RWPE1 (cell line): ENCODE data around the gene LARGE1.

Experiments used
- CTCF ChIA-PET: fragments of 350-600 bp; sonication (Branson Sonifier 250); formaldehyde crosslinking; extraction: SDS; loops from one replicate; lab custom pipeline; 2021; lab: Yijun Ruan, JAX
- POLR2A ChIA-PET: fragments of 400-600 bp; formaldehyde crosslinking; extraction: SDS; loops from one replicate; lab custom pipeline; 2020; ENCODE audit warnings: antibody characterized with exemption; ENCODE audit not compliant: low non-redundant PET; lab: Yijun Ruan, JAX
- DNase-seq: peaks from one replicate; pipeline ENCODE4 v3.0.0; 2012; ENCODE audit warnings: low spot score
- H3K27ac ChIP-seq: fragments of 450-650 bp; 2 replicates; pipeline ENCODE4 v1.5.1; 2017
- TF ChIP-seq, protein P1 (sequence below): fragments of 450-650 bp; conservative IDR thresholded peaks from 2 replicates; pipeline ENCODE4 v1.5.1; 2017; ENCODE audit warnings: low read depth, mild to moderate bottlenecking

Gene LARGE1

GRCh38 chr22:33361581-33361980 lies 558.7 kb downstream of the LARGE1 start:
- CTCF ChIA-PET = no interaction called here
- DNase-seq = no peak
- POLR2A ChIA-PET = no interaction called here
- TF ChIP-seq, protein P1, sequence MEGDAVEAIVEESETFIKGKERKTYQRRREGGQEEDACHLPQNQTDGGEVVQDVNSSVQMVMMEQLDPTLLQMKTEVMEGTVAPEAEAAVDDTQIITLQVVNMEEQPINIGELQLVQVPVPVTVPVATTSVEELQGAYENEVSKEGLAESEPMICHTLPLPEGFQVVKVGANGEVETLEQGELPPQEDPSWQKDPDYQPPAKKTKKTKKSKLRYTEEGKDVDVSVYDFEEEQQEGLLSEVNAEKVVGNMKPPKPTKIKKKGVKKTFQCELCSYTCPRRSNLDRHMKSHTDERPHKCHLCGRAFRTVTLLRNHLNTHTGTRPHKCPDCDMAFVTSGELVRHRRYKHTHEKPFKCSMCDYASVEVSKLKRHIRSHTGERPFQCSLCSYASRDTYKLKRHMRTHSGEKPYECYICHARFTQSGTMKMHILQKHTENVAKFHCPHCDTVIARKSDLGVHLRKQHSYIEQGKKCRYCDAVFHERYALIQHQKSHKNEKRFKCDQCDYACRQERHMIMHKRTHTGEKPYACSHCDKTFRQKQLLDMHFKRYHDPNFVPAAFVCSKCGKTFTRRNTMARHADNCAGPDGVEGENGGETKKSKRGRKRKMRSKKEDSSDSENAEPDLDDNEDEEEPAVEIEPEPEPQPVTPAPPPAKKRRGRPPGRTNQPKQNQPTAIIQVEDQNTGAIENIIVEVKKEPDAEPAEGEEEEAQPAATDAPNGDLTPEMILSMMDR = no peak
- H3K27ac ChIP-seq = no peak overlapping the region

DNA sequence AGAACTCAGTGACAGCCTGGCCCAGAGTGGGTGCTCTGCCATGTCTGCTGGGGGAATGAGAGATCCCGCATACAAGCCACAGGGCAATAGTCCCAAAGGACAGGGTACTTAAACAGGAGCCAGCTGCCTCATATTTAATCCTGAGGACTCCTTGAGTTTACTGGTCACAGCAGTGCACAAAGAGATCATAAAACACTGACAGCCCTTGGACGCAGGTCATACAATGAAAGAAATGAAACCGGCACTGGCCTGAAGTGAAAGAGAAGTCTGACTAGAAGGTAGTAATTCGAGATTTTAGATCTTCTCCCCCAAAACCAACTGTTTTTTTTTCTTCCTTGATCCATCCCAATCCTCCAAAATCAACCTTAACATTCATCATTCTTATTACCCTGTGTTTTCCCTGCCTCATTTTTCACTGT lies 562.3 kb downstream of the LARGE1 start:
- ChIA-PET CTCF (no interaction called here), POLR2A (no interaction called here)
- TF ChIP-seq, protein P1 = no peak
- H3K27ac ChIP-seq = no peak overlapping the region
- DNase-seq = no peak

DNA sequence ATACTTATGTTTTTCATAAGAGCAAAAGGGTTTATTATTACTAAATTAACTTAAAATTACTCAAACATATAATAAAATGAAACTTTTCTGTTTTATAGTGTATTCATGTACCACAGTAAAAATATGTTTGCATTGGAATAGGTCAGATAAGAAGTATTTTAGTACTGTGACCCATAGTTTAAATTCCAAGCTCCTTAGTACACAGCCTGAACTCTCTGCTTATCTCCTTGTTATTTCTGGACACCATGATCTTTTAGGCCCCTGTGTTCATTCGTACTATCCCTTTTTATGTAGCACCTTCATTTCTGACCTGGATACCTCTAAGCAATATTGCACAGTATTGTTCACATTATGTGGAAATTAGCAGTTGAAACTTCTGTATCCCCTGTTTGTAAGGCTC lies 565.3 kb downstream of the LARGE1 start:
- DNase-seq = no peak
- POLR2A ChIA-PET = no interaction called here
- no peak overlapping the region for H3K27ac ChIP-seq
- CTCF ChIA-PET = no interaction called here
- TF ChIP-seq, protein P1 = no peak

DNA sequence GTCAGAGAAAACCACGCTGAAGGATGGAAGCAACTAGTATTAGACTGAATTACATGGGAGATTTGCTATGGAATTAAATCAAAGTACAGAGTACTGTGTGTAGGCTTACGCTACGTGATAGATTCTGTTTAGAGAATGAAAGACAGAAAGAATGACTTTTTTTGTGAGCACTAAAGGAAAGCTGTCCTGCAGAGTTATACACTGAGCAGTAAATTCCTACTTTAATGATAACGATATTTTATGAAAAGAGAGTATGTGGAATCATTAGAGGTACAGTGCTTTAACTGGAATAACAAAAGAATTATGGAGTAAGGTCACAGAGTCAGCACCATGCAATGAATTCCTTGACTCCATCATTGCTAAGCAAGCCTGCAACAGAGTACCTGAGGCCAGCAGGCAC lies 566.8 kb downstream of the LARGE1 start:
- TF ChIP-seq, protein P1 = no peak
- H3K27ac ChIP-seq = no peak overlapping the region
- POLR2A ChIA-PET = no interaction called here
- no peak for DNase-seq
- CTCF ChIA-PET = no interaction called here

GRCh38 chr22:33352768-33353167 lies 567.5 kb downstream of the LARGE1 start:
- DNase-seq = no peak
- POLR2A ChIA-PET = no interaction called here
- TF ChIP-seq, protein P1 = no peak
- H3K27ac ChIP-seq = no peak overlapping the region
- CTCF ChIA-PET = interaction anchor here (0.7 kb wide), 1 partner anchor 1565 kb away, joined by 3 read pairs; no protein-coding TSS in a partner anchor

DNA sequence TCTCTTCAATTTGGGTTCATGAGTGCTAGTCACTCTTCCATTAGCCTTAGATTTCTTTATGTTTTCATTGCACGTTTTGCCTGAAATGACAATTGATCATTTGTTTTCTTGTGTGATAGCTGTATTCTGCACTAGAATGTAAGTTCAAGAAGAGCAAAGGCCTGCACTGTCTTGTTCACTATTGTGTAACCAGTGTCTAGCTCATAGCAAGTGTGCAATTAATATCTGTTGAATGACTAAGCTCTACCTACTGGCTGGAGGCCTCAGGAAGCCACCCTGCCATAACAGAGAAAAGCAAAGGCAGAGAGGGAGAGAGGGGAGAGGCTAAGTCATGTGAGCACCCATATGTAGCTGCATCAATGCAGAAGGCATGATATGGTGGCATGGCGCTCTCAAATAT lies 569.3 kb downstream of the LARGE1 start:
- DNase-seq = no peak
- POLR2A ChIA-PET = no interaction called here
- CTCF ChIA-PET = no interaction called here
- H3K27ac ChIP-seq = no peak overlapping the region
- TF ChIP-seq, protein P1 = no peak

DNA sequence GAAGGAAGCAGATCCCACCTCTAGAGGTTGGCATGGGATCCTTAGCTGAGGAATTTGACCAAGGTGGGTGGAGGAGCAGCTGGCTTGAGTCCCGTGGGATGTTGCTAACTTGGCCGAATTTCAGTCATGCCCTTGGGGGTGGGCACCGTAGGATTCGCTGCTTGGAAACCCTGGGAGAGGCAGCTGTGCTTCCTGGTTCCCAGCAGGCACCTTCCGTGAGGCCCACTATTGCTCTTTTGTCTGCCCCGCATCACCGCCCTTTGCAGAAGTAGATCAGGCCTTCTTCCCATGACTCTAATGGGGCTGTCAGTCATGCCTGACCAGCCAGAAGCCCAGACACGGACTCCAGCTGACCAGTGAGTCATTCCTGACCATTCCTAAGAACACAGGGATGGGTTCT lies 569.8 kb downstream of the LARGE1 start:
- ChIA-PET CTCF (no interaction called here), POLR2A (no interaction called here)

More for the DNA sequence above, 569.8 kb downstream of the LARGE1 start:
- TF ChIP-seq, protein P1 = no peak
- no peak for DNase-seq
- H3K27ac ChIP-seq = no peak overlapping the region
